ENCODE data around the gene MLPH. TPM values are rescaled to one million over a fixed set of nuclear protein-coding genes. Genes with fewer than 3 reads are reported as not detected.
A peak's percentile ranks its signal among the peaks of the same experiment; 100 is the strongest.

The MLPH gene
- total RNA-seq, 1 donor from 2014 or later, result not detected

DNA sequence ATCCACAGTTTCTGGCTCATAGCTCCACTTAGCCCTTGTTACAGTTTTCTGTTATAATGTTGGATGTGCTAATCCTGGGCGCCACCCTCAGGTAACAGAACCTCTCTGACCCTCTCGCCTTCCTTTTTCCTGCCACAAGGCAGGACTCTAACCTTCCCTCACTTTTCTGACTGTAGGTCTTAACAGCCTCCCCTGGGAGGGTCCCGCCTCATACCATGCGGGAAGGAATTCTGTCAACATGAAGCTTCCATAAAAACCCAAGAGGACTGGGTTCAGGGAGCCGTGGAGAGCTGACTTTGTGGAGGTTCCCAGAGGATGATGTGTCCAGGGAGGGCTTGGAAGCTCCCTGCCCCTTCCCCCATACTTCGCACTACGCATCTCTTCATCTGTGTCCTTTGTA lies 115.4 kb downstream of the MLPH start:
- H3K4me1 ChIP-seq, result peaks cover 25% of the 10 kb centered on the region
- no peak overlapping the region for H3K4me3 Mint-ChIP-seq
- no peaks in the 10 kb centered on the region for H3K27me3 ChIP-seq
- no peak overlapping the region for H2AFZ ChIP-seq (replicated peaks)
- peaks cover 6% of the 10 kb centered on the region for H3K9me3 Mint-ChIP-seq
- no peak for TF ChIP-seq EZH2 (IDR thresholded peaks at IDR 0.05)
- TF ChIP-seq EZH2phosphoT487 (IDR thresholded peaks at IDR 0.05), result no peak
- TF ChIP-seq, protein P1, sequence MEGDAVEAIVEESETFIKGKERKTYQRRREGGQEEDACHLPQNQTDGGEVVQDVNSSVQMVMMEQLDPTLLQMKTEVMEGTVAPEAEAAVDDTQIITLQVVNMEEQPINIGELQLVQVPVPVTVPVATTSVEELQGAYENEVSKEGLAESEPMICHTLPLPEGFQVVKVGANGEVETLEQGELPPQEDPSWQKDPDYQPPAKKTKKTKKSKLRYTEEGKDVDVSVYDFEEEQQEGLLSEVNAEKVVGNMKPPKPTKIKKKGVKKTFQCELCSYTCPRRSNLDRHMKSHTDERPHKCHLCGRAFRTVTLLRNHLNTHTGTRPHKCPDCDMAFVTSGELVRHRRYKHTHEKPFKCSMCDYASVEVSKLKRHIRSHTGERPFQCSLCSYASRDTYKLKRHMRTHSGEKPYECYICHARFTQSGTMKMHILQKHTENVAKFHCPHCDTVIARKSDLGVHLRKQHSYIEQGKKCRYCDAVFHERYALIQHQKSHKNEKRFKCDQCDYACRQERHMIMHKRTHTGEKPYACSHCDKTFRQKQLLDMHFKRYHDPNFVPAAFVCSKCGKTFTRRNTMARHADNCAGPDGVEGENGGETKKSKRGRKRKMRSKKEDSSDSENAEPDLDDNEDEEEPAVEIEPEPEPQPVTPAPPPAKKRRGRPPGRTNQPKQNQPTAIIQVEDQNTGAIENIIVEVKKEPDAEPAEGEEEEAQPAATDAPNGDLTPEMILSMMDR (IDR thresholded peaks at IDR 0.05), result no peak
- H3K27me3 Mint-ChIP-seq (ENCODE audit: insufficient read depth, low read depth), result peaks cover 7% of the 10 kb centered on the region
- peaks cover 16% of the 10 kb centered on the region for H3F3A ChIP-seq (ENCODE audit: low read depth)
- peaks cover 37% of the 10 kb centered on the region for H3K4me1 Mint-ChIP-seq
- H3K9ac ChIP-seq, result no peak overlapping the region
- H3K4me2 ChIP-seq, result no peak overlapping the region
- H3K27ac ChIP-seq, result no peak overlapping the region
- H3K4me3 ChIP-seq, result no peak overlapping the region
- no peaks in the 10 kb centered on the region for H3K36me3 ChIP-seq
- no peaks in the 10 kb centered on the region for H3K9me3 ChIP-seq (ENCODE audit: low read depth)
- no peaks in the 10 kb centered on the region for H3K79me2 ChIP-seq (ENCODE audit: low read depth)
- no peak for DNase-seq (ENCODE audit: low spot score)
- no peaks in the 10 kb centered on the region for H3K36me3 Mint-ChIP-seq
- no peak overlapping the region for H3K27ac Mint-ChIP-seq
- H4K20me1 ChIP-seq (ENCODE audit: low read depth), result no peaks in the 10 kb centered on the region

DNA sequence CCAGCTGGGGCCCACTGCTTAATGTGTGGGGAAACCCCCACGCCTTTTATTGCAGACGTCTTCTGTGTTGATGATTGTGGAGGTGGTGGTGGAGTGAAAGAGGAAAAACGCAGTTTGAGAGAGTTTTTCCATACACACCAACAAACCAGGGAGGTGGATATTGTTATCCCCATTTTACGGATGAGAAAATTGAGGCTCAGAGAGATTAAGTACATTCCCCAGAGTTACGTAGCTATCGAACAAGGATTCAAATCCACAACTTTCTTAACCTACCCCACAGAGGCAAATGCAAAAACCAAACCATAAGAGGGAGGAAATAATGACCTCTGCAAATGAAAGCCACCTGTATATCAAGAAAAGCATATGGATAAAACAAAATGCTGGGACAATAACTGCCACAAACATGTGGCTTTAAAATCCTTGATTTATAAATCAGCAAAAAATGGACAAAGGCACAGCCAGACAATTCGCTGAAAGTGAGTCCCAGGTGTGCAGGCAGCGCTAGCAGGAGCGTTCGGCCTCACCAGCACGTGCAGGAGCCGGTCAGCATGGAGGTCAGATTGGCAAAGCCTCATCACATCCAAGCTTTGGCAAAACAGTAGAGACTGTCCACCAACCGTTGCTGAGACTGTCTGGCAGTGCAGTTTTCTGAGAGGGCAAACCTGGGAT lies 116.1 kb downstream of the MLPH start:
- Histone ChIP-seq H4K20me1 (ENCODE audit: low read depth) (no peaks in the 10 kb centered on the region), H3K27me3 (no peaks in the 10 kb centered on the region), H3K4me1 (peaks cover 25% of the 10 kb centered on the region), H3K27ac (no peak overlapping the region), H2AFZ (replicated peaks) (peak overlapping the region; percentile 65), H3K36me3 (no peaks in the 10 kb centered on the region), H3F3A (ENCODE audit: low read depth) (peaks cover 16% of the 10 kb centered on the region), H3K9me3 (ENCODE audit: low read depth) (no peaks in the 10 kb centered on the region), H3K4me2 (no peak overlapping the region), H3K4me3 (no peak overlapping the region), H3K79me2 (ENCODE audit: low read depth) (no peaks in the 10 kb centered on the region), H3K9ac (no peak overlapping the region)
- Mint-ChIP-seq H3K36me3 (no peaks in the 10 kb centered on the region), H3K4me3 (no peak overlapping the region), H3K27ac (peak overlapping the region; percentile 43), H3K9me3 (peaks cover 11% of the 10 kb centered on the region), H3K27me3 (ENCODE audit: insufficient read depth, low read depth) (peaks cover 8% of the 10 kb centered on the region), H3K4me1 (peaks cover 37% of the 10 kb centered on the region)
- TF ChIP-seq EZH2phosphoT487 (IDR thresholded peaks at IDR 0.05) (no peak), EZH2 (IDR thresholded peaks at IDR 0.05) (no peak)
- TF ChIP-seq, protein P1 (IDR thresholded peaks at IDR 0.05), result no peak
- DNase-seq (ENCODE audit: low spot score), result no peak

DNA sequence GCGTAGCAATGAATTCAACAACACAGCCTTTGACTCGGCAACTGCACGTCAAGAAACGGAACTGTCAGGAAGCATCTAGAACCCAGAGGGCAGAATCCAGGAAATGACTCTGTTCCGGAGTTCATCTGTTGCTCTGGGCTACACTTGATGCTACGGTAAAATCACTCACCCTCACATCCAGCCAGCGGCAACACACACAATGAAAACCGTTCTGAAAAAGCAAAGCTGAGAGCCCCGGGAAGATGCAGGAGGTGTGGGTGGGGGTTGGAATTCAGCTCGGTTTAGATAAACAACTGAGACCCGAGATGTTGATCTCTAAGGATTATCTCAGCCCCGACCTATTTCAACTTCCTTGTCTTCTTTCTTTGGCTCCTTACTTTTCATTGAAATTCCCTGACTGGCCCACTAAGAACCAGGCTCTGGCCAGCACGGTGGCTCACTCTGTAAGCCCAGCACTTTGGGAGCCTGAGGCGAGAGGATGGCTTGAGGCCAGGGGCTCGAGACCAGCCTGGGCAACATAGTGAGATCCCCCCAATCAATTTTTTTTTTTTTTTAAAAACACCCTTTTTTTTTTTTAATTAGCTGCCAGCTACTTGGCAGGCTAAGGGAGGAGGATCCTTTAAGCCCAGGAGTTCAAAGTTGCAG lies 116.8 kb downstream of the MLPH start:
- H3K4me3 Mint-ChIP-seq, result no peak overlapping the region

More for the DNA sequence above, 116.8 kb downstream of the MLPH start:
- Histone ChIP-seq H3K9me3 (ENCODE audit: low read depth) (no peaks in the 10 kb centered on the region), H3K36me3 (no peaks in the 10 kb centered on the region), H4K20me1 (ENCODE audit: low read depth) (no peaks in the 10 kb centered on the region), H3K27me3 (no peaks in the 10 kb centered on the region), H3F3A (ENCODE audit: low read depth) (peaks cover 16% of the 10 kb centered on the region), H3K9ac (no peak overlapping the region), H3K79me2 (ENCODE audit: low read depth) (no peaks in the 10 kb centered on the region), H3K27ac (no peak overlapping the region), H3K4me1 (peaks cover 25% of the 10 kb centered on the region), H2AFZ (replicated peaks) (peak overlapping the region; percentile 65), H3K4me2 (peak overlapping the region; percentile 28), H3K4me3 (no peak overlapping the region)
- no peaks in the 10 kb centered on the region for H3K36me3 Mint-ChIP-seq
- peaks cover 7% of the 10 kb centered on the region for H3K27me3 Mint-ChIP-seq (ENCODE audit: insufficient read depth, low read depth)
- peaks cover 33% of the 10 kb centered on the region for H3K4me1 Mint-ChIP-seq
- DNase-seq (ENCODE audit: low spot score), result peak; percentile 44
- H3K9me3 Mint-ChIP-seq, result peaks cover 16% of the 10 kb centered on the region
- TF ChIP-seq EZH2phosphoT487 (IDR thresholded peaks at IDR 0.05) (no peak), EZH2 (IDR thresholded peaks at IDR 0.05) (no peak)
- TF ChIP-seq, protein P1 (IDR thresholded peaks at IDR 0.05), result no peak
- peak overlapping the region; percentile 43 for H3K27ac Mint-ChIP-seq

All from neural progenitor cell (in vitro differentiated cells).